Neural progenitor cell (in vitro differentiated cells): ENCODE data around the gene MDGA2.

ENCODE experiments used
- CTCF ChIP-seq: fragments of 200-600 bp; sonication (generic); IDR thresholded peaks from 2 replicates; pipeline ENCODE4 v1.5.1; 2017; ENCODE audit warnings: antibody characterized with exemption, mild to moderate bottlenecking
- EZH2 ChIP-seq: fragments of 200-600 bp; sonication (generic); IDR thresholded peaks from 2 replicates; pipeline ENCODE4 v1.6.1; 2017; ENCODE audit warnings: antibody characterized with exemption, mild to moderate bottlenecking, moderate library complexity

- TF ChIP-seq CTCF = no peak
- TF ChIP-seq EZH2 = no peak
Measured at GRCh38 chr14:47220096-47220495, 455.3 kb downstream of the MDGA2 start.
